GM04504 (cell line): ENCODE results near the gene EPHB3.

Experiments
- DNase-seq: peaks from one replicate; pipeline ENCODE4 v3.0.0-alpha.2; 2012; ENCODE audit warnings: low read depth

EPHB3 gene

DNA sequence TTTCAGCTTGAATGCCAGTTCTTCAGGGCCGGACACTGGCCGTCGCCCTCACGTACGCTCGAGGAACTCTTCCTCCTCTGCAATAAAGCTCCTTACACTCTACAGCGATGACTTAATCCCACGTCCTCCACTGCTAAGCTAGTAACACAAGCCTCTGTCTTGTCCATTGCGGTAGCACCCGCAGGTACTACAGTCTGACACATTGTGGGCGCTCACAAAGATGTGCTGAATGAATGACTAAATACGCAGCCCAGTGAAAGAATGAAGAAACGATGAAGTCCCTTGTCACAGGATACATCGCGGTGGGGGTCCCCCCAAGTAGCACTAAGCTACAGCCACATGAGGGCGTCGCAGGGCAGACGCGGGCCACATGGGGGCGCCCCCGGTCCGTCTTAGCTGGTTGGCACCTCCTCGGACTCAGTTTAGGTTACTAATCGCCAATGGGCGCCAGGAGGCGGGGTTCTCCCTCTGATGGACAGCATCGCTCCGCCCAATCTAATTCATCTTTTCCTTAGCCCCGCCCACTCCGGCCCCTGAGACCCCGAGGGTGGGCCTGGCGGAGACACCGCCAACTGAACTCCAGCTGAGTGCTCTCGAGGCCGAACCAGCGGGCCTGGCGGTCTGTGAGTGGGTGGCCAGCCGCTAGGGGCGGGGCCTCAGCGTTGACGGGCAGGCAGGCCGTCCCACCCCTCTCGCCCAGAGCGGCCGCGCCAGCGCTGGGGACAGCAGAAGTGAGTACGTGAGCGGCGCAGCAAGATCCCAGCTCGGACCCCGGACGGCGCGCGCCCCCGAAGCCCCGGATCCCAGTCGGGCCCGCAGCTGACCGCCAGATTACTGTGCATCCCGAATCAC is at the start of gene EPHB3:
EPHB3 (plus strand) TSS at position 725 of the 852 bp plus-strand sequence. CDS start 451 bp downstream, outside the sequence.
- peak; percentile 99 for DNase-seq

DNA sequence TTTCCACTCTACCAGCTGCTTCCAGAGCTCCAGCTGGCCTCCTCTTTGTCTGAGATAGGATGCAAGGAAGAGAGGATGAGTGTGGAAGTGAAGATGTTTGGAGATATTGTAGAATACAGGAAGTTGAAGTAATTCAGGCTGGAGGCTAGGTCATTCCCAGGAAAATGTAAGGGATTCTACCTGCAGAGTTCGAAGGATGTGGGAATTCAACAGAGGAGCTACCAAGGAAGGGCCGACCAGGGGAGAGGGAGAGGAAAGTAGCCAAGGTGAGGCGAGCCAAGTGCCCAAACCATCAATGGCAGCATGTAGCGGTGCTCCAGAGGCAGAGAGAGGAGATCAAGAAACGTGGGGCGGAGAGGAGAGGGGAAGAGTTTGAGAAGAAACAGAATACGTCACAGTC is 49.0 kb upstream of the EPHB3 start:
- no peak for DNase-seq

DNA sequence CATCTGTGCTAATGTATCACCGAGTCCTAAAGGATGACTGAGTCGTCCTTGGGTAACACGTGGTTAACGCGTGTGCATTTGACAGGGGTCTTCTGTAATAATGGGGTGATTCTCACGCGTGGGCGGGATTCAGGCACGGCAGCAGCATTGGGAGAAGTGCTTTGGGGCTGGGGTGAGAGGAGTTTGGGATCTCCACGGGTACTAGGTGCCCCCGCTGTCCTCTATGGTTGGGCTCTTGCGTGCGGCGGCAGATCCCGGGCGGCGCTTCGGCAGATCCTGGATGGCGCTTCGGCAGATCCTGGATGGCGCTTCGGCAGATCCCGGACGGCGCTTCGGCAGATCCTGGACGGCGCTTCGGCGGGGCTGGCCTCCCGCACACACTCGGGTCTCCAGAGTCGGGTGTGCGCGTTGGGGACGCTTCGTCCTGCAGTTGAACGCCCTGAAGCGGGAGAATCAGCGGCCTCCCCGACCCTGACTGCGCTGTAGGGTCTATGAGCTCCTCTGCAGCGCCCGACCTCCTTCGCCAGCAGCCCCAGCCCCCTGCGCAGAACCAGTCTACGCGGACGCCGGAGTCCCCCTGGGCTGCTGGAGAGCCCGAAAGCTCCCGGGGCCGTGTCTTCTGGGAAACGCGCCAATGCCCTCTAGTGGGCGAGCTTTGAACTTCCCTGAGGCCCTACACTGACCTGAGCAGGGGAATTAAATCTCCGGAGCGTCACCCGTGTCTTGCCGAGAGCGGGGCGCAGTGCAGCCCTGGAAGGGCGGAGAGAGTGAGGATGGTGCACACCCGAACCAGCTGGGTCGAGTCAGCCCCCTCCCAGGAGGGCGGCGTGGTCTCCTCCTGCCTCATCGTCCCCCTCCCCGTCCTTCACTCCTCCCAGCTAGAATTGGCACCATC is 48.1 kb upstream of the EPHB3 start:
- DNase-seq = peak; percentile 50

DNA sequence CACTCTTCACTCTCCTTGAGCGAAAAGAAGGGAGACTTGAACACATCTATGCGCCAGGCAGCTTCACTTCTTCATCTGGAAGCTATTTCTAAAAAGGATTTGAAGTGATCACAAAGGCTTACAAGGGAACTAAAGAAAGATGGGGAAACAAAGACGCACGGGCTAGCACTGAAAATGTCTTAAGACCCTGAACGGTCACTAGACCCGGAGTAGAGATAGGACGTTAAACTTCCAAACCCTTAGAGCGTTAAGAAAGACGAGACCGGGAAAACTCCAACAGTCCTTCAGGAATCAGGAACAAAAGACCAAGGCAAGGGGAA is 47.5 kb upstream of the EPHB3 start:
- DNase-seq = no peak

DNA sequence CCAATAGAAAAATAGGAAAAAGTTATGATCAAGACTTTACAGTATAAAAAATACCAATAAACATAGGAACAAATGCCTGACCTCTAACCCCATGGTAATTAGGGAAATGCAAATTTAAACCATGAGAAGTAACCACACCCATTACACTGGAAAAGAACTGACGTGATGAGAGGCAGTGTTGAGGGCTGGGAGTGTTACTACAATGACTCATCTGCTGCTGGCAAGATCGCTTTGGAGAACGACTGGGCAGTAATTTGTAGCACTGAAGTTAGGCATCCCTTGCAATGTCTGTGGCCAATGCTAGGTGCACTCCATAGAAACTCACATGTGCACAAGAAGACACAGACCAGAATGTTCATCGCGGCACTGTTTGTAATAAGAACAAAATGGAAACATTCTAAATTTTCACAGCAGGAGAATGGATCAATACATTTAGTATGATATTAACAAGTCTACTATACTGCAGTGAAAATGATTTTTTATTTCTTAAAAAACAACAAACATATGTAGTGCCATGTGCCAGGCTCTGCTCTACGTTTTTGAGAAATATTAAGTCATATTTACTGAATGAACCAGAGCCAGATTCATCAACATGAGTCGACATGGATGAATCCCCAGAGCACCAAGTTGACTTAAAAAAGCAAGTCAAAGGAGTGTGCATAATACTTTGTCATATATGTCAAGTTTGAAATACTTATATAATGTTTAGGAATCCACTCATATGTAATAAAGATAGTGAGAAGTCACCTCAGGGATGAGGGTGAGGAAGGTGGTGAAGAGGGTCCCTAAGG is 37.6 kb upstream of the EPHB3 start:
- peak; percentile 23 for DNase-seq

DNA sequence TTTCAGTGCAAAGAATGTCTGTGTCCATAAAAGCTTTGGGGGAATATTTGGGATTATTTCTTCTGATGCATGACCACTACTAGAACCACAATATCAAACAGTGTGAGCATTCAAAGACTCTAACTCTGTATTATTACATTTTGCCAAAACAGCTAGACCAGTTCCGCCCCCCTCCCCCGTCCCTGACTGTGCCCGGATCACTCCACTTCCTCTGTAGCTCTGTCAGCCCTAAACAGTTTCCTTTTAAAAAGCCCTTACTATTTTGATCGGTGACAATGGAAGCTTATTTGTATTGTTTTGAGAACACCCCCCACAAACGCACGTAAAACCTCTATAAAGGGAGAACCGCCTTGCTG is 36.6 kb upstream of the EPHB3 start:
- DNase-seq = no peak

DNA sequence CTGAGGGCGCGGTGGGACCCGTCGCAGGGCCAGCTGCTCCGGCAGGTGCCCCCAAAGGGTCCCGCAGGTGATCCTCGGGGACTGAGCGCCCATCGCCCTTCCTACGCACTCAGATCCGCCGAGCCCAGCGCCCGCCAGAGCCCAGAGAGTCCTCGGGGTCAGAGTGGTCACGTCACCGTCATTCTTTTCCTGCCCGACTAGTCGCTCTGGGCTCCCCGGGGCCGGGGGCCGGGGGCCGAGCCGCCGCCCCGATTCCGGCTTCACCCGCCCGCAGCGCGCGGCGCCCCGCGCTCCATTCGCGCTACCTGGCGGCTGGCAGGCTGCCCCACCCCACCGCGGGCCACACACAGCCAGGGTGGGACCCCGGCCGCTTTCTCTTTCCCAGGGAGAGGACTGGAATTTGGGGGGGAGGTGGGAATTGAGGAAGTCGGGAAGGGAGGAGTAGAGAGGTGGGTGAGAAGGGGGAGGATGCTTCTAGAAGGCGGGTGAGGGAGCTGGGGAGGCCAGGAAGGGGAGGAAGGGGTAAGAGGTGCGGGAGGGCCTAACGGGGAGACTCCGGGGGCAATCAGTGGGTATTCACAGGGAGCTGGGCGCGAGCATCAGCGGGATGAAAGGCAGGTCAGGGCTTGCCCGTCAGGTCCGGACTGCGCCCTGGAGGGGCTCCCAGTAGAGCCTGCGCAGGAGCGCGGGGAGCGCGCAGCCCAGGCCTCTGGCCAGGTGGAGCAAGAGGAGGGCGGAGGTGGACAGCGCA is 36.1 kb upstream of the EPHB3 start:
- DNase-seq = no peak

DNA sequence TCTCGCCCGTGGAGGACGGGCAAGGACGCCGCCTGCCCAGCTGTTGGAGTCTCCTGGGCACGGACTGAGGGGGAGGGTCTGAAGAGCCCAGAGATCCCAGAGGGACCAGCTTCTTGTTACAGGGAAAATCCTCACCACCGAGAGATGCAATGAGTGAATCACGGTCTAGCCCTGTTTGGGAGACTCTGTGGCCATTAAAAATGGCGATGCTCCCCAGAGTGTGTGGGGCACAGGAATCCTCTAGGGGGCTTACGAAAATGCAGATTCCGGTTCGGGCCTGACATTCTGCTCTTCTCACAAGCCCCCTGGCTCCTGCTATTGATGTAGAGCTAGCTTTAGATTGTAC is 35.5 kb upstream of the EPHB3 start:
- no peak for DNase-seq

DNA sequence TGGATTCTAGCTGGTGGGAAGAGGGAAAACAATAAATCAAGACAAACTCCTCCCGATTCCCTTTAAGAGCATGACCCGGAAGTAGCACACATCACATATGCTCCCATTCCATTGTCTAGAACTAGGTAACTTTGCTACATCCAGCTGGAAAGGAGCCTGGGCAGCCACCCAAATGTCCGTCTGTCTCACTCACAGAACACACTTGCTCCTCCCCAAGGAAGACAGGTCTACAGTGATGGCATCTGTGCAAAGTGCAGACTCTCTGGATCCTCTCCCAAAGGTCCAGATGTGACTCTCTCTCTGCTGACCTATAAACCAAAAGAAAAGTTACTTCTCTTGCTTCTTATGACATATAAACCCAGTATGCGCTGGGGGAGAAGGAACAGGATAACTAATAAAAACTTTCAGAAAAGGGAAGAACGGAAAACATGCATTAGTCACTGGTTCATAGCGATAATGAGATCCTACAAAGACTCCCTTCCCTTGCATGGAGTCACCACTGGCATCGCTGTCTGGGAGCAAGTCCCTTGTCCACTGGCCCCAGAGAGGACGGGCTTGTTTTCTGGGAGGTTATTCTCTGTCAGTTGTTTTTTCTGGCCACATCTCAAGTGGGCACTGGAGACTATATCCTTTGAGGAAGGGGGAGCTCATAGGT is 29.8 kb upstream of the EPHB3 start:
- DNase-seq = no peak

DNA sequence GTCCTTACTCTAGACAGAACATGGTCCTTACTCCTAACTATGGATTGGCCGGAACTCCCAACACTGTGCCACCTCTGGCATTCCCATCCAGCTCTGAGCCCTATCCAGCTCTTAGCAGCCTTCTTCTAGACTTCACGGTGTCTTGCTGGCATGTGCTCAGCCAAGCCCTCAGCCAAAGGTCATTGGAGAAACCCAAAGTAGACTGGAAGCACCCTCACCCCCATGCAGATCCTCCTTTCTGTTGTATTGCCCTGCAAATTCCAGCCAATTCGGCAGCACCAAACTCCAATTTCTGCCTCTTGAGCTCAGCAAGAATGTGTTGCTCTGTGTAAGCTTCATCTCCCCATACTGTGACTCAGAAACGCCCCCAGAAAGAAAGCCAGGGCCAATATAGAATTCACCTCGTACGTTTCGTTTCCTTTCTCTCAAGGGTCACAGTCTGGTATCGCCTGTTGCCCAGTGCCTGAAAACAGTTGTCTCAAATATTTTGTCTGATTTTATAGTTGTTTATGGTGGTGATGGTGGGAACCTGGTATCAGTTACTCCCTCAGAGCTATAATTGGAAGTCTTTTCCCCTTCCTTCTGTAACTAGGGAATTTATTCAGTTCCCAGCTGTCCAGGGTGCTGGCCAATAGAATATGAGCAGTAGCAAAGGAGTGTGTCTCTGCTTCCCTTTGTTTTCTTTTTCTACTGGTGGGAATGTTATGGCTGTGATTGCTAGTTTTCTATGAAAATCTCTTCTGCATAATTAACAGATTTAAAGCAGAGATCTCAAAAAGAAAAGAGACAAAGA is 28.4 kb upstream of the EPHB3 start:
- no peak for DNase-seq

DNA sequence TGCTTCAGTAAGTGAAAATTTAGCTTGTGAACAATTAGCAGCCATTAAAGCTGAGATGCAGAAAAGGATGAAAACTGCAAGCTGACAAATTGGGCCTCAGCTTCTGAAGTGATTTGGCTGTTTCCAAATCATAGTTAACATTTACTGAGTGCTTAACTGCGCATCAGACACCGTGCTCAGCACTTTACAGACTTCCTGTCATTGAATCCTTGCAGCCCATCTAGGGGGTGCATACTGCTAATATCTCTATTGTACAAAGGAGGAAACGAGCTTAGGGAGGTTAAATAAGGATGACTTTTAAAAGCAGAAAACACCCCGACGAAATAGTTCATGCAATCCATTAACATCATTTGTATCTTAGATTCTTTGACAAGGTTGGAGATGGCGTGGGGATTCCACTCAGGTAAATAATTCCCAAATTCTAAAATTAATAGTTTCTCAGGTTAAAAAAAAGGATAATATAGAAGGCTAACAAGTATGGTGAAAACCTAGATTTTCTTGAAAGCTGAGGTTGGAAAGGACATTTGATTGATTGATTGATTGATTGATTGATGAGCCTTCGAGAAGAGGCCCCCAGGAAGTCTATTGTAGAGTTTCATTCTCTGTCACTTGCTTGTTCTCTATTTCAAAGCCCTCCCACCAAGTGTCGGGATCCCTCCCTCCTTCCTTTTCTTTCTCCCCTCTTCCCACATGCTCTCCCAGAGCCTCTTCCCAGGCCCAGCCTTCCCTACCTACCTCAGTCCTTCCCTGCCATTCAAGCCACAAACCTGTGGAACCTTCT is 23.5 kb upstream of the EPHB3 start:
- no peak for DNase-seq

DNA sequence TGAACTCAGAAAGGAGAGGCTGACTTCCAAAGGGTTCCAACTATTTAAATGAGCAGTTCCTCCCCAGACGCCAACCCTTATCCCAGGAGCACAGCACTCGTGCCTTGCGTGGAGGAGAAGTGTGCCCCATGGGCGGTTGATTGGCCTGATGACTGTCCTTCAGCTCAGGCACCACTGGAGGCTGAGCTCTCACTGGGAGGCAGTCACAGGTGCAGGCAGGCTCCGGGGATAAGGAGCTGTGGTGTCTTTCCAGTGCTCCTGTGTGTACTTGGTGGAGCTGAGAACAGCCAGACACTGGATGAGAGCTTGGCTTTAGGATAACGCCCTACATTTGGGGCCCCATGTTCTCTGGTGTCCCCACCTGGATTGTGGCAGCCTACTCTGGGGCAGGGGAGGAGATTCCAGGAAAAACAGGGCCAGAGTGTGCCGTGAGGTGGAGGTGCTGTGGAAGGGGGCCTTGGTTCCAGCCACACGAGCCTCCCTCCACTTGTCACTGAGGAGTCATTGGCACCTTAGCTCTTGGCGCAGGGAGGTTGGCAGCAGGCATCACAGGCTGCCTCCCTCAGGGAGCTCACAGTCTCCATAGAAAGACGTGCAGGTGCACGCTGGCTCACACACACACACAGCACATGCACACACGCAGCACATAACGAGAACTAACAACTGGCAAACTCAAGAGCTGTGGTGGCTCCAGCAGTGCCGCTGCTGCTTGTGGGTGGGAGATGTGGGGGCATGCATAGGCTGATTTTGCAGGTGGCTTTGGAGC is 22.7 kb upstream of the EPHB3 start:
- no peak for DNase-seq

DNA sequence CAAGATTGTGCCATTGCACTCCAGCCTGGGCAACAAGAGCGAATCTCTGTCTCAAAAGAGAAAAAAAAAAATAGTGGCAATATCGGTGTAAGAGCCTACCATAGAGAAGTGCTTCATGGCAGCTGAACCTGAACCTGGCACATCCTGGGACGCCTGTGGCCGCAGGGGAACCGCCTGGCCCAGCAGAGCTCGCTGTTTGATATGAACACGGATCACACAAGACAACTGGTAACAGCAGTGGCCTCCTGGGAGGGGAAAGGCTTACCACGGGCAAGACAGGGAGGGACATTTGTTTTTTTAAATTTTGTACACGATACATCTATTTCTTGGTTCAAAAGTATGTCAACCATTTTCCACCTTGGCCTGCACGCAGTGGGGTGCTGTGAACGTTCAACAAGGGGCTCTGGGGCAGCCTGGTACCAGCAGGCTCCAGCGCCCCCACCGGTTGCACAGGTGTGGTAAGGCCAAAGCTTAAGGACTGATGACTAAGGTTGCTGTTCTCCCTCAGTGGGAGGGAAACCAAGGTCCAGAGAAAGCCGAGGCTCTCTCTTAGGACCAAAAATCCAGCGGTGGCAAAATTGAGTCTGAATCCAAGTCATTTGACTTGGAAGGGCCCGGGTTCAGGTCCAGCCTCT is 21.7 kb upstream of the EPHB3 start:
- no peak for DNase-seq

DNA sequence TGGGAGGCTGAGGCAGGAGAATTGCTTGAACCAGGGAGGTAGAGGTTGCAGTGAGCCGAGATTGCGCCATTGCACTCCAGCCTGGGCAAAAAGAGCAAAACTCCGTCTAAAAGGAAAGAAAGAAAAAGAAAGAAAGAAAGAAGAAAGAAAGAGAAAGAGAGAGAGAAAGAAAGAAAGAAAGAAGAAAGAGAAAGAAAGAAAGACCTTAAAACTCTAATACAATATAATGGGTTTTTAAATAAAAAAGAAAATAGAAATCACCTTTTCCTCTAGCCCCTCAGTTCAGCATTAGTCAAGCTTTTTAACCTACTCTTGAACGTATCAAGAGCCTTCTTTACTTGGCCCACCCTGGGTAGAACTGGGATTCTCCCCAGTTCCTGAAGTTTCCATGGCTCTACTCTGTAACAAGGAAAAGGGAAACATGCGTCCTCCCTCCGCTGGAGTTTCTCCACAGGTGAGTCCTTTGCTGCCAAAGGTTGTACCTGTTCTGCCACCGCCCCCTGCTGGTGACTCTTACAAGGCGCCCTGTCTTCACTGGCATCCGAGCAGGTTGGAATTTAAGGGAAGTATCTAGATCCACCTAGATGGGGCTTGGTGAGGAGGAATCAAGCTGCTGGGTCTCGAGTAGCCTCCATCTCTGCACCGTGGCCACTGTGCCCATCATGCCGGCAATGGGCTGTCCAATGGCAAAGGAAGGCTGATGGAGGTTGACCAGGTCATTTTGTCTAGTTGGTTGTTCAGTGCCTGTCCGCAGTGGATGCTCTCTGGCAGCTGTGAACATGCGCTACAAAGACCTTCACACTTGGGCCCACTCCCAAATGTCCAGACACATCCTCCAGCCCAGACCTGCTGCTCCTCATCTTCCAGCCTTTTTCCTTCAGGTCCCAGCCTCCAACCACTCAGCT is 20.6 kb upstream of the EPHB3 start:
- no peak for DNase-seq

DNA sequence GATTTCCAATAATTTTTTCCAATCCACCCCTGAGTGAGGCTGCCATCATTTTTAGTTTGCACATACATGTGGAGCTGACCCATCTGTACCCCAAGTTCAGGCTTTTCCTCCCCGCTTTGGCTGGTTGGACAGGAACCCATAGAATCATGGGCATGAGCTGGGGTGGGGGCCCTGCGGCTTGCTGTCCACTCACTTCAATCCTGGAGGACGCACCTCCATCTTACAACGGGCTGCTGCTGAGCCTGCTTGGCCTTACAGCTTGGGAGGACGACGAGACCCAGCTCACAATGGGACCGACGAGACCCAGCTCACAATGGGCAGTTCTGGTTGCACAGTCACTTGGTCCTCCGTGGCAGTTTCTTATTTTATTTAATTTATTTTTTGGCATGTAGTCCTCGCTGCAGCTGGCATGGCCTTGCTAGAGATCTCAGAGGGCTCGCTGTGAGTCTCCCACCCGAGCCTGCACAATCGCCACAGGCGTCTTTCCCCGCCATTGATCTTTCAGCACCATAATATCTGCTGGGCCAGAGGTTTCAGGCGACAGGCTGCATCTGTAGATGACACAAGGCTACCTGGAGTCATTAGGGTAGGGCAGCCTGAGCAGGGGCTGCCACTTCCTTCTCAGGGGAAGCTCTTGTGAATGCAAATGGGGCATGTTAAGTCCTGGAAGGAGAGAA is 19.6 kb upstream of the EPHB3 start:
- DNase-seq = no peak

DNA sequence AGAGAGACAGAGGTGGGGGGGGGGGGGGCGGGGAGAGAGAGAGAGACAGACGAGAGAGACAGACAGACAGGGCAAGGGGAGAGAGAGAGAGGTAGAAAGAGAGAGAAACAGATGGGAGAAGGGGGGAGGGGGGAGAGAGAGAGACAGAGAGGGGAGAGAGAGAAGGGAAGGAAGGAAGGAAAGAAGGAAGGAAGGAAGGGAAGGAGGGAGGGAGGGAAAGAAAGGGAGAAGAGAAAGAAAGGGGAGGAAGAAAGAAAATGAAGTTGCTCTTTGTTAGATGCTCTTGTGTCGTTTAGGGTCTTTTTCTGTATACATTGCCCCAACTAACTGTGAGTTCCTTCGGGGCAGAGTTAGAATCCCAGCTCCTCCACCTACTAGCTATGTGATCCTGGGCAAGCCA is 19.0 kb upstream of the EPHB3 start:
- DNase-seq = no peak

DNA sequence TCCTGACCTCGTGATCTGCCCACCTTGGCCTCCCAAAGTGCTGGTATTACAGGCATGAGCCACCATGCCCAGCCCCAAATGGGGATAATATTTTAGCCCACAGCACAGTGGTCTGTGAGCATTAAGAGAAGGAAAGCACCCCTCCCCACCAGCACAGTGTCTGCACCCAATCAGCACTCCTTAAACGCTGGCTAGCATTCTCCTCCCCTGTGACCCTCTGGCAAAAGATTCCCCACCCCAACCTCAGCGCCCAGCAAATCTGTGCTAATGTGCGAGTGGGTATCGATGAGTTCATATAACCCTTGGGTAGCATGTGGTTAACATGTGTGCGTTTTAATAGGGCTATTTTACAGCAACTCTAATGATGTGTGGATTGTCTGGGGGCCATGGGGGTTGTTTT is 18.3 kb upstream of the EPHB3 start:
- no peak for DNase-seq
